Left kidney (tissue), 2 donors: ENCODE results near the gene ZBTB46. TPM values are rescaled to one million over a fixed set of nuclear protein-coding genes. Genes with fewer than 3 reads are reported as not detected.

Experiments
- DNase-seq: peaks from one replicate; pipeline ENCODE4 v3.0.0-alpha.2; 2013
- polyA plus RNA-seq: library from polyadenylated mRNA; unstranded; fragments of 120-200 nt; gene quantifications from one replicate; pipeline ENCODE4 v1.2.1, GENCODE V29; 2013; ENCODE audit not compliant: insufficient read length

Gene ZBTB46
- polyA plus RNA-seq, 1 donor: 16.7 TPM

DNA sequence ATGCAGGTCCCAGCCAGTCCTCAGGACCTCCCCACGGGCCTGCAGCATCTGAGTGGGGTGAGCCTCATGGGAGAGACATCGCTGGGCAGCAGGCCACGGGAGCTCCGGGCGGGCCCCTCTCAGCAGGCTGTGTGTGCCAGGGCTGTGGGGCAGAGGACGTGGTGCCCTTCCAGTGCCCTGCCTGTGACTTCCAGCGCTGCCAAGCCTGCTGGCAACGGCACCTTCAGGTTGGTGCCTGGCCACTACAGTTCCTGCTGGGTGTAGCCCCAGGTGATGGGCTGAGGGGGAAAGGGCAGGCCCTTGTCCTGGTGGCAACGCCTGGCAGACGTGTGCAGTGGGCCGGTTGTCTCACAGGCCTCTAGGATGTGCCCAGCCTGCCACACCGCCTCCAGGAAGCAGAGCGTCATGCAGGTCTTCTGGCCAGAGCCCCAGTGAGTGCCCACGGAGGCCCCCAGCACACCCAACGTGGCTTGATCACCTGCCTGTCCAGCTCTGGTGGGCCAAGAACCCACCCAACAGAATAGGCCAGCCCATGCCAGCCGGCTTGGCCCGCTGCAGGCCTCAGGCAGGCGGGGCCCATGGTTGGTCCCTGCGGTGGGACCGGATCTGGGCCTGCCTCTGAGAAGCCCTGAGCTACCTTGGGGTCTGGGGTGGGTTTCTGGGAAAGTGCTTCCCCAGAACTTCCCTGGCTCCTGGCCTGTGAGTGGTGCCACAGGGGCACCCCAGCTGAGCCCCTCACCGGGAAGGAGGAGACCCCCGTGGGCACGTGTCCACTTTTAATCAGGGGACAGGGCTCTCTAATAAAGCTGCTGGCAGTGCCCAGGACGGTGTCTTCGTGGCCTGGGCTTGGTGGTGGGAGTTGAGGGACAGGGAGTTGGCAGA is 135.4 kb downstream of the ZBTB46 start:
- no peak for DNase-seq

DNA sequence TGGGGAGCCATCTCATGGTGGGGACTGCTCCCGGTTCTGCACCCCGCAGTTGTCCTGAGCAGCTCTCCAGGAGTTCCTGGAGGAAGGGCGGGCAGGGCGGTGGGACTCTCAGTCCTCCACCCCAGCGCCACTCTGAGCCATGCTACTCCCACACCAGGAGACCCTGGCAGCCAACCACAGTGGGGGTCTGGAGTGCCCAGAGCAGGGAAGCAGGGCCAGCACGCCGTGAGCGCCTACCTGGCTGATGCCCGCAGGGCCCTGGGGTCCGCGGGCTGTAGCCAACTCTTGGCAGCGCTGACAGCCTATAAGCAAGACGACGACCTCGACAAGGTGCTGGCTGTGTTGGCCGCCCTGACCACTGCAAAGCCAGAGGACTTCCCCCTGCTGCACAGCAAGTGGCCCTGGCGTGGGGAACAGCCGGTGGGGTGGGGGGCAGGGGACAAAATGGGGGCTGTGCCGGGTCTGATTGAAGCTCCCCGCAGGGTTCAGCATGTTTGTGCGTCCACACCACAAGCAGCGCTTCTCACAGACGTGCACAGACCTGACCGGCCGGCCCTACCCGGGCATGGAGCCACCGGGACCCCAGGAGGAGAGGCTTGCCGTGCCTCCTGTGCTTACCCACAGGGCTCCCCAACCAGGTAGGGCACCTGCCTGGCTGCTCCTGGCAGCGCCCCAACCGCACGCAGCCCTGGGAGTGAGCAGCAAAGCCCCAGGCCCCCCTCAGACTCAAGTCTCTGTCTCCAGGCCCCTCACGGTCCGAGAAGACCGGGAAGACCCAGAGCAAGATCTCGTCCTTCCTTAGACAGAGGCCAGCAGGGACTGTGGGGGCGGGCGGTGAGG is 136.3 kb downstream of the ZBTB46 start:
- no peak for DNase-seq

DNA sequence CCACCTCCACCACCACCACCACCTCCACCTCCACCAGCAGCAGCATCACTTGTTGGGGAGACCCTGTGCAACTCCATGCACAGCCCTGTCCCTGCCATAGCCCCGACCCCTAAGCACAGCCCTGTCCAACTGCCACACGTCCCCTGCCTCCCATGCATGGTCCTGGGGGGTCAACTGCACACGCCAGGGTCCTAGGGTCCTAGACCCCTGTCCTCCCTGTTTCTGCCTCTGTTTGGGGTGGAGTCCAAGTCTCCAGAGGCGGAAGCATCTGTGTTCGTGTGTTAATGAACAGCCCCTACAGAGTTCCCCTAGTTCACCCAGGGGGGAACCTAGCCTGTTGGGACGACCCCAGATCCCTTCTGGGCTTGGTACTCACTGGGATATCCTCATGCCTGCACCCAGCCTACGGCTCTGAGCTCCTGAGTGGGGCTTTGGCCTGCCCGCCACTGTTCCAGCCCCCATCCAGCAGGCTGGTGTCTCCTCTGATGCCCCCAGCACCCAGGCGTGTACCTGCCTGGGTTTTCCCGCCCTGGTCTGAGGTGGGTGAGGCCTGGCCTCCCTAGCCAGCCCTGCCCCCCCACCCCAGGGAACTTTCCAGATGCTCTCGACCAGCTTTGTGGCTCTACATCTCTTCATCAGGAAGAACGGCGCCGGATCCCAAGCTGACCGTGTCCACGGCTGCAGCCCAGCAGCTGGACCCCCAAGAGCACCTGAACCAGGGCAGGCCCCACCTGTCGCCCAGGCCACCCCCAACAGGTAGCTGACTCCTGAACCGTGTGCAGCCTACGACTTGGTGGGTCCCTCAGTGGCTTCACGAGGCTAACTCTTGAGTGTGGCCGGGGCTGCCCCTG is 137.1 kb downstream of the ZBTB46 start:
- no peak for DNase-seq

Other genes with a start within 250 kb of the ZBTB46 start
- 10.7 TPM for gene GMEB2, start 204.2 kb downstream of the ZBTB46 start, polyA plus RNA-seq
- 22.7 TPM for gene STMN3, start 177.8 kb downstream of the ZBTB46 start, polyA plus RNA-seq
- 19.8 TPM for gene RTEL1, start 173.0 kb downstream of the ZBTB46 start, polyA plus RNA-seq
- gene TNFRSF6B, start 134.6 kb downstream of the ZBTB46 start, polyA plus RNA-seq: 2.1 TPM
- 27.0 TPM for gene ARFRP1, start 123.3 kb downstream of the ZBTB46 start, polyA plus RNA-seq
- 17.8 TPM for gene ZGPAT, start 123.2 kb downstream of the ZBTB46 start, polyA plus RNA-seq
- 4.3 TPM for gene LIME1, start 94.6 kb downstream of the ZBTB46 start, polyA plus RNA-seq
- gene SLC2A4RG, start 91.5 kb downstream of the ZBTB46 start, polyA plus RNA-seq: 73.0 TPM
- gene ABHD16B, start 30.2 kb upstream of the ZBTB46 start, polyA plus RNA-seq: not detected
- gene TPD52L2, start 34.0 kb upstream of the ZBTB46 start, polyA plus RNA-seq: 84.6 TPM
- 26.4 TPM for gene DNAJC5, start 63.9 kb upstream of the ZBTB46 start, polyA plus RNA-seq
- gene UCKL1, start 125.2 kb upstream of the ZBTB46 start, polyA plus RNA-seq: 51.0 TPM
- 24.7 TPM for gene ZNF512B, start 138.7 kb upstream of the ZBTB46 start, polyA plus RNA-seq
- 7.5 TPM for gene SAMD10, start 148.4 kb upstream of the ZBTB46 start, polyA plus RNA-seq
- 81.6 TPM for gene PRPF6, start 149.9 kb upstream of the ZBTB46 start, polyA plus RNA-seq
- 0.95 TPM for gene C20orf204, start 204.9 kb upstream of the ZBTB46 start, polyA plus RNA-seq
- 4.5 TPM for gene SOX18, start 218.4 kb upstream of the ZBTB46 start, polyA plus RNA-seq
- 74.7 TPM for gene TCEA2, start 231.9 kb upstream of the ZBTB46 start, polyA plus RNA-seq
- gene RGS19, start 248.3 kb upstream of the ZBTB46 start, polyA plus RNA-seq: 3.6 TPM
- gene OPRL1, start 248.8 kb upstream of the ZBTB46 start, polyA plus RNA-seq: 1.1 TPM